T-cell (primary cell): Measurements from ENCODE around the gene SERPINA5. TPM values are rescaled to one million over a fixed set of nuclear protein-coding genes. Genes with fewer than 3 reads are reported as not detected.

ENCODE experiments used
- ATAC-seq, 4 experiments: fragments of 200-7000 bp in 3 of 4; fragments of 150-1000 bp in 1 of 4; cut with Tn5 transposase; replicated peaks in 1 of 4; 1 replicate in 3 of 4; 2 replicates in 1 of 4; pipeline ENCODE4 v1.10.0; 2021; ENCODE audit warnings: moderate library complexity in 3 of 4, mild to moderate bottlenecking in 2 of 4, moderate number of reproducible peaks in 1 of 4
- CTCF ChIA-PET, 2 donors: fragments of 300-600 bp; sonication (Branson Sonifier 250); formaldehyde crosslinking; loops; one replicate each; lab custom pipeline; 2022; ENCODE audit warnings: antibody characterized with exemption in 2 of 2; lab: Charles Lee
- POLR2A ChIA-PET, 2 donors: fragments of 300-600 bp; sonication (Branson Sonifier 250); formaldehyde crosslinking; loops; one replicate each; lab custom pipeline; 2022; ENCODE audit warnings: antibody characterized with exemption in 2 of 2; lab: Charles Lee
- DNase-seq, 35 experiments: peaks; one replicate each; pipeline versions ENCODE4 v3.0.0 to v3.0.0-alpha.2; 2013 to 2023
- H3K27ac ChIP-seq: one replicate; pipeline ENCODE4 v1.5.1; 2013; ENCODE audit warnings: low read length
- H3K27me3 ChIP-seq, 2 experiments: replicated peaks in 1 of 2; 1 replicate in 1 of 2; 2 replicates in 1 of 2; pipeline versions ENCODE4 v1.6.1 to v1.7.0; 2013; ENCODE audit warnings: low read length in 1 of 2, mixed read lengths in 1 of 2; ENCODE audit not compliant: control insufficient read depth in 2 of 2, insufficient read depth in 2 of 2; ENCODE audit errors: extremely low read depth in 1 of 2
- H3K36me3 ChIP-seq, 2 donors: 1 replicate in 1 of 2; 2 replicates in 1 of 2; pipeline versions ENCODE4 v1.6.1 to v1.7.0; 2013; ENCODE audit warnings: low read length in 1 of 2; ENCODE audit not compliant: control insufficient read depth in 2 of 2, insufficient read depth in 1 of 2; ENCODE audit errors: extremely low read depth in 1 of 2
- H3K4me1 ChIP-seq, 2 experiments: 1 replicate in 1 of 2; 2 replicates in 1 of 2; pipeline versions ENCODE4 v1.6.1 to v1.7.0; 2013; ENCODE audit warnings: low read length in 2 of 2, mixed read lengths in 1 of 2; ENCODE audit not compliant: insufficient read depth in 2 of 2, control insufficient read depth in 1 of 2; ENCODE audit errors: extremely low read depth in 1 of 2
- H3K4me3 ChIP-seq, 2 donors: 1 replicate in 1 of 2; 2 replicates in 1 of 2; pipeline versions ENCODE4 v1.5.1 to v1.7.0; 2013; ENCODE audit warnings: mild to moderate bottlenecking in 2 of 2, low read length in 1 of 2, moderate library complexity in 1 of 2; ENCODE audit not compliant: control insufficient read depth in 1 of 2; ENCODE audit errors: extremely low read depth in 1 of 2
- H3K9me3 ChIP-seq: 2 replicates; pipeline ENCODE4 v1.7.0; 2013
- H3K27ac Mint-ChIP-seq, 2 donors: one replicate each; pipeline ENCODE4 v1.8.0; 2020 to 2021; ENCODE audit warnings: mild to moderate bottlenecking in 2 of 2, mixed read lengths in 2 of 2
- H3K27me3 Mint-ChIP-seq, 2 donors: one replicate each; pipeline ENCODE4 v1.8.0; 2021 to 2022; ENCODE audit warnings: mixed read lengths in 2 of 2
- H3K36me3 Mint-ChIP-seq: one replicate; pipeline ENCODE4 v1.8.0; 2021; ENCODE audit warnings: mixed read lengths
- H3K4me1 Mint-ChIP-seq, 3 donors: one replicate each; pipeline ENCODE4 v1.8.0; 2020 to 2022; ENCODE audit warnings: mixed read lengths in 3 of 3, mild to moderate bottlenecking in 1 of 3
- H3K4me3 Mint-ChIP-seq, 3 donors: one replicate each; pipeline ENCODE4 v1.8.0; 2020 to 2022; ENCODE audit warnings: mild to moderate bottlenecking in 3 of 3, mixed read lengths in 3 of 3, moderate library complexity in 3 of 3
- H3K9me3 Mint-ChIP-seq, 3 donors: one replicate each; pipeline ENCODE4 v1.8.0; 2020 to 2022; ENCODE audit warnings: mixed read lengths in 3 of 3
- WGBS: methylation state at CpG from one replicate; pipeline ENCODE4 v1.1.5; 2013; ENCODE audit warnings: missing lambda C conversion rate; ENCODE audit not compliant: insufficient coverage; 5-methylcytosine and 5-hydroxymethylcytosine counted together
- total RNA-seq, 35 experiments: library from RNA in 6 of 35; stranded (reverse) in 6 of 35; fragments of 120-200 nt in 1 of 35; gene quantifications; one replicate each; pipeline versions ENCODE4 v1.2.1 to v1.2.4 and lab custom pipeline; 2013 to 2026

Gene SERPINA5
- total RNA-seq, 5 donors from 2014 or later (not counting 1 experiment from before 2014, with no cell fraction given): 0.92 to 1.1 (median 0.99) TPM; not detected in 2

GRCh38 chr14:94630396-94630795, 49.2 kb downstream of the SERPINA5 start:
- ChIA-PET POLR2A (no interaction called here), CTCF (no interaction called here)
- DNase-seq (no peak), ATAC-seq (no peak)
- H3K4me1 Mint-ChIP-seq: no peaks in the 10 kb centered on the region
- no peak overlapping the region for H3K27ac ChIP-seq
- no CpG with 5 or more reads among the region's 4 CpGs for WGBS
- no peaks in the 10 kb centered on the region for H3K36me3 ChIP-seq
- no peaks in the 10 kb centered on the region for H3K9me3 Mint-ChIP-seq
- H3K27me3 ChIP-seq: peaks cover 0 to 13% of the 10 kb centered on the region in 2 experiments
- H3K4me3 ChIP-seq: no peak overlapping the region
- no peaks in the 10 kb centered on the region for H3K36me3 Mint-ChIP-seq
- peaks cover 12 to 13% of the 10 kb centered on the region in 2 donors for H3K27me3 Mint-ChIP-seq
- no peak overlapping the region for H3K4me3 Mint-ChIP-seq
- H3K4me1 ChIP-seq: no peaks in the 10 kb centered on the region
- no peaks in the 10 kb centered on the region for H3K9me3 ChIP-seq
- no peak overlapping the region for H3K27ac Mint-ChIP-seq

GRCh38 chr14:94631050-94631449, 49.8 kb downstream of the SERPINA5 start:
- Histone ChIP-seq H3K9me3 (no peaks in the 10 kb centered on the region), H3K36me3 (no peaks in the 10 kb centered on the region), H3K4me3 (no peak overlapping the region), H3K27ac (no peak overlapping the region), H3K27me3 (peaks cover 0 to 13% of the 10 kb centered on the region in 2 experiments), H3K4me1 (no peaks in the 10 kb centered on the region)
- Mint-ChIP-seq H3K36me3 (no peaks in the 10 kb centered on the region), H3K27ac (no peak overlapping the region), H3K9me3 (no peaks in the 10 kb centered on the region), H3K27me3 (peaks cover 12 to 13% of the 10 kb centered on the region in 2 donors), H3K4me3 (no peak overlapping the region), H3K4me1 (no peaks in the 10 kb centered on the region)
- no CpG with 5 or more reads among the region's 1 CpG for WGBS
- ATAC-seq (no peak), DNase-seq (no peak)
- POLR2A ChIA-PET: no interaction called here
- CTCF ChIA-PET: no interaction called here

DNA sequence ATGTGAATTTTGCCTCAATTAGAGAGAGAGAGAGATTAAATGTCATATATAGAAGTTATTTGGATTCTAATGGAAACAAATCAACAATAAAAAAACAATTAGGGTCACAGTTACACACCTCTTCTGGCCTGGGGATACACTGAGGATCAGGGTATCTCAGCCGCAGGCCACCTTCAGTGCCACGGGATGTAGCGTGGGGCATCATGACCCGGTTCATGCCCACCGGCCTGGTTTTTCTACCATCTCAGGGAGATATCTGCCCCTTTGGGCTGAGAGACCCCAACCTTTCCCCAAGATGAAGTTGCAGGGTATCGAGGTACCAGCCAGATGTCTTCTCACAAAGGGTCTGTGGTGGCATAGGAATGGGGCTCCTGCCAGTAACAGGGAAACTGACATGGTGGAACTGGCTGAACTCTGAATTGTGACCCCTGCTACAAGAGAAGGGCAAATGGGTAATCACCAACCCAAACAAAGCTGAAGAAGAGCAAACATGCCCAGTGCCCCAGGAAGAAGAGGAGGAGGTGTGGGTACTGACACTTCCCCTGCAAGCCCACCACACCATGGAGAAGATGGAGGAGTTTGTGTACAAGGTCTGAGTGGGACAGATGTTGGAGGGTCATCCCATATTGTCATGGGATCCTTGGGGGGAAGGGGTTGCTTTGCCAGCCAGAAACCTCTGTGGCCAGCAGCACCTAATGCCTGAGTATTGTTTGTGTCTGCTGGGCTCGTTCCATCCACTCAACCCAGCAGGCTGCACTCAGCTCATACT, 50.5 kb downstream of the SERPINA5 start:
- H3K4me1 Mint-ChIP-seq: no peaks in the 10 kb centered on the region
- no peak overlapping the region for H3K4me3 Mint-ChIP-seq
- 92% methylated on average over 6 of the region's 7 CpGs for WGBS
- DNase-seq (no peak), ATAC-seq (no peak)
- ChIA-PET POLR2A (no interaction called here), CTCF (no interaction called here)
- H3K36me3 Mint-ChIP-seq: no peaks in the 10 kb centered on the region
- H3K4me3 ChIP-seq: no peak overlapping the region
- no peaks in the 10 kb centered on the region for H3K9me3 Mint-ChIP-seq
- H3K27me3 ChIP-seq: peaks cover 0 to 13% of the 10 kb centered on the region in 2 experiments
- peaks cover 12 to 13% of the 10 kb centered on the region in 2 donors for H3K27me3 Mint-ChIP-seq
- no peaks in the 10 kb centered on the region for H3K9me3 ChIP-seq
- no peaks in the 10 kb centered on the region for H3K4me1 ChIP-seq
- no peaks in the 10 kb centered on the region for H3K36me3 ChIP-seq
- no peak overlapping the region for H3K27ac ChIP-seq
- no peak overlapping the region for H3K27ac Mint-ChIP-seq

DNA sequence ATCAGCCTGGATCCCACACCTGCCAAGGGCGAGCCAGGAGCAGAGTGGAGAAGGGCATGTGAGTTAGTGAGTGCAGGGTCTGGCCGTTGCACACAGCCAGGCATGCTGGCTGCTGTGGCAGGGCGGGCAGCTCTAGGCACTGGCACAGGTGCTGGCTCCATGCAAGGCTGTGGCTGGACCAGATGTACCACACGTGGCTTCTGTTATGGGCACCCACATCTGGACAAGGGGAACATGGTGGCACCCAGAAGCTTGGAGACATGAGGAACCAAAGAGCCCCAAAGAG, 51.0 kb downstream of the SERPINA5 start:
- ChIA-PET POLR2A (no interaction called here), CTCF (no interaction called here)
- 67% methylated on average over 4 of the region's 4 CpGs for WGBS
- Histone ChIP-seq H3K27me3 (peaks cover 0 to 13% of the 10 kb centered on the region in 2 experiments), H3K9me3 (no peaks in the 10 kb centered on the region), H3K36me3 (no peaks in the 10 kb centered on the region), H3K4me3 (no peak overlapping the region), H3K27ac (no peak overlapping the region), H3K4me1 (no peaks in the 10 kb centered on the region)
- no peaks in the 10 kb centered on the region for H3K9me3 Mint-ChIP-seq
- H3K36me3 Mint-ChIP-seq: no peaks in the 10 kb centered on the region
- peaks cover 8 to 12% of the 10 kb centered on the region in 2 donors for H3K27me3 Mint-ChIP-seq
- no peak for ATAC-seq
- H3K4me3 Mint-ChIP-seq: no peak overlapping the region
- H3K4me1 Mint-ChIP-seq: no peaks in the 10 kb centered on the region
- no peak for DNase-seq
- H3K27ac Mint-ChIP-seq: no peak overlapping the region

DNA sequence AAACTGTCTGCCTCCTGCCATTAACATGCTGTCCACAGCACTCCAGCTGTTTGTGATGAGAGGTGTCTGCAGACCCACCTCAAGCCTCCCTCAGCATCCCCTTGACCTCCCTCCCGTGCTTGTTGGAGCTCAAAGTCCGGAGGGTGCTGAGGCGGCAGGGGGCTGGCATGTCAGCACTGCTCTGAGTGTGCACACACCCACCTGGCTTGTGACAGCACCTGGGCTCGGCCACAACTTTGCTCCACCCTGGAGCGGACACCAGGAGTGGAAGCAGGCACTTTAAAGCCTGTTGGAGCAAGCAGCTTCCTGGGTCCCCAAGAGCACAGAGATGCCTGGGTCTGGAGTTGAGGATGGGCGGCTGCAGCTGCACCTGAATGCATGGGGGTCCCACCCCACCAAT, 51.9 kb downstream of the SERPINA5 start:
- no peaks in the 10 kb centered on the region for H3K36me3 Mint-ChIP-seq
- 67% methylated on average over 4 of the region's 6 CpGs for WGBS
- DNase-seq (no peak), ATAC-seq (no peak)
- Histone ChIP-seq H3K4me1 (no peaks in the 10 kb centered on the region), H3K9me3 (no peaks in the 10 kb centered on the region), H3K36me3 (no peaks in the 10 kb centered on the region), H3K27me3 (peaks cover 0 to 12% of the 10 kb centered on the region in 2 experiments), H3K27ac (no peak overlapping the region), H3K4me3 (no peak overlapping the region)
- ChIA-PET POLR2A (interaction anchor here in 1 of 2 donors (0.6 kb wide), 2 partner anchors 12 to 37 kb away, joined by 3 read pairs; no protein-coding TSS in a partner anchor), CTCF (no interaction called here)
- H3K9me3 Mint-ChIP-seq: no peaks in the 10 kb centered on the region
- H3K27me3 Mint-ChIP-seq: peaks cover 6 to 12% of the 10 kb centered on the region in 2 donors
- H3K4me1 Mint-ChIP-seq: no peaks in the 10 kb centered on the region
- no peak overlapping the region for H3K27ac Mint-ChIP-seq
- no peak overlapping the region for H3K4me3 Mint-ChIP-seq

DNA sequence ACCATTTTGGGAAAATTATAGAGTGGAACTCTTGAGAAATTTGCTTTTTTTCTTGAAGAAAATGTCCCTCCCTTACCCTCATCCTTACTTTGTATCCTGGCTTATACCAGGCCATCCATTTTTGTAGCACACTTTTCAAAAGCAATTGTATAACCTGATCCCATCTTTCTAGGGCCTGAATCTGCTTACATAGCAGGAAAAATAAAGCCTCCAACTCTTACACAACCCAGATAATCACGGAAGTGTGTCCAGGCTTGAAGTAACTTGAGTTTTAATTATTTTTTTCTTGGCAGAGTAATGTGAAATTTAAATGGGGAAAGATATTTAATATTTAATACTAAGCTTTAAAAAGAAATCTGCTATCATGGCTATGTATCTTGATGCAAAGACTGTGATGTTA, 53.9 kb downstream of the SERPINA5 start:
- Mint-ChIP-seq H3K27ac (no peak overlapping the region), H3K27me3 (peaks cover 0 to 12% of the 10 kb centered on the region in 2 donors), H3K4me3 (no peak overlapping the region), H3K36me3 (no peaks in the 10 kb centered on the region), H3K9me3 (no peaks in the 10 kb centered on the region), H3K4me1 (no peaks in the 10 kb centered on the region)
- ChIA-PET CTCF (no interaction called here), POLR2A (interaction anchor here in 1 of 2 donors (0.6 kb wide), 1 partner anchor 63 kb away, joined by 3 read pairs; no protein-coding TSS in a partner anchor)
- no peak for ATAC-seq
- H3K36me3 ChIP-seq: no peaks in the 10 kb centered on the region
- H3K4me1 ChIP-seq: no peaks in the 10 kb centered on the region
- H3K9me3 ChIP-seq: no peaks in the 10 kb centered on the region
- no CpG with 5 or more reads among the region's 1 CpG for WGBS
- DNase-seq: no peak
- no peak overlapping the region for H3K4me3 ChIP-seq
- H3K27ac ChIP-seq: no peak overlapping the region
- peaks cover 0 to 12% of the 10 kb centered on the region in 2 experiments for H3K27me3 ChIP-seq
